RWPE1 (cell line): ENCODE results near the gene PDAP1.
"Not testable (repeated sequence)": the region's sequence is repeated elsewhere in the genome, so short reads cannot be mapped to it uniquely, and the experiment has no call there.

ENCODE experiments used
- CTCF ChIA-PET: fragments of 350-600 bp; sonication (Branson Sonifier 250); formaldehyde crosslinking; extraction: SDS; loops from one replicate; lab custom pipeline; 2021; lab: Yijun Ruan, JAX
- POLR2A ChIA-PET: fragments of 400-600 bp; formaldehyde crosslinking; extraction: SDS; loops from one replicate; lab custom pipeline; 2020; ENCODE audit warnings: antibody characterized with exemption; ENCODE audit not compliant: low non-redundant PET; lab: Yijun Ruan, JAX
- DNase-seq: peaks from one replicate; pipeline ENCODE4 v3.0.0; 2012; ENCODE audit warnings: low spot score
- H3K27ac ChIP-seq: fragments of 450-650 bp; 2 replicates; pipeline ENCODE4 v1.5.1; 2017
- CTCF ChIP-seq: fragments of 450-650 bp; conservative IDR thresholded peaks from 2 replicates; pipeline ENCODE4 v1.5.1; 2017; ENCODE audit warnings: low read depth, mild to moderate bottlenecking

Gene PDAP1

GRCh38 chr7:99359465-99360154 is 48.8 kb downstream of the PDAP1 start:
- TF ChIP-seq CTCF: no peak
- POLR2A ChIA-PET: no interaction called here
- peak overlapping the region; percentile 8; the same call in 1 of the 2 replicates for H3K27ac ChIP-seq
- CTCF ChIA-PET: interaction anchor here (0.6 kb wide), 2 partner anchors 23 to 25 kb away, joined by 3 to 4 read pairs; no protein-coding TSS in a partner anchor
- DNase-seq: no peak

DNA sequence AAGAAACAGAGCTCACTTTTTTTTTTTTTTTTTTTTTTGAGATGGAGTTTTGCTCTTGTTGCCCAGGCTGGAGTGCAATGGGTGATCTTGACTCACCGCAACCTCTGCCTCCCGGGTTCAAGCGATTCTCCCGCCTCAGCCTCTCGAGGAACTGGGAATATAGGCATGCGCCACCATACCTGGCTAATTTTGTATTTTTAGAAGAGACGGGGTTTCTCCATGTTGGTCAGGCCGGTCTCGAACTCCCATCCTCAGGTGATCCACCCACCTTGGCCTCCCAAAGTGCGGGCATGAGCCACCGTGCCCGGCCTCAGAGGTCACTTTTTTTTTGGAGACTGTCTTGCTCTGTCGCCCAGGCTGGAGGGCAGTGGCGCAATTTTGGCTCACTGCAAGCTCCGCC is 49.9 kb downstream of the PDAP1 start:
- CTCF ChIA-PET, DNase-seq, H3K27ac ChIP-seq, POLR2A ChIA-PET: not testable (repeated sequence)

DNA sequence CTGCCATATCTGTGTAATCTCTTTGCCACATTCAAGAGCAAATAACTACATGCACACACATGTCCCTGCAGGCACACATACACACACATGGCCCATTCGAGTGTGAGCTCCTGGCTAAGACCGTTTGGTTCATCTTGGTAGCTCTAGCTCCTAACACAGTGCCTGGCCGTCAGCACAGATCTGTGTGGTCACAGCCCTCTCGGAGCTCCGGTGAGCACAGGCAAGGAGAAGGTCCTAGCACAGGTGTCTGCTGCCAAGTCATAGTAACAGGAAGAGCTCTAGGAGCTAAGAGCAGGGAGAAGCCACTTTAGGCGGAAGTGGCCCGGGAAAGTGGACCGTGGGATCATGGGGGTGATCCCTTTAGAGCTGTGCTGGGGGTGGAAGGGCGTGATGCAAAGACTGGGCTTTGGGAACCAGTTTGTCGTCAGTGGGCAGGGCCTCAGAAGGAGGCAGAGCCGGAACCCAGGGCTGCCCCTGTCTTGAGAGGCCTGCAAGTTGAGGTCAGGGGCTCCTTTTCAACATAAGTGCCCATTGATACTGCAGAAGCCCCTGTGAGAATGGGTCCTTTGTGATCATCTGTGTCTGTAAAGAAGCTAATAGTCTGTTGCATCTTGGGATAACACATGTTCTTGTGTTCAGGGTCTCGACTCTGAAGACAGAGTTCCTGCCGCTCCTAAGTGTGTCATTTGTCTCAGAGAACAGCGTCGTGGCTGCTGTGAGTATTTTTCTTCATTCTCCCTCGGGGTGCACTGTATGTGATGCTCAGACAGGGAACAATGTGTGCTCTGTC is 50.5 kb downstream of the PDAP1 start:
- CTCF ChIA-PET: interaction anchor here (0.8 kb wide), 1 partner anchor 8 kb away, joined by 8 read pairs; no protein-coding TSS in a partner anchor

DNA sequence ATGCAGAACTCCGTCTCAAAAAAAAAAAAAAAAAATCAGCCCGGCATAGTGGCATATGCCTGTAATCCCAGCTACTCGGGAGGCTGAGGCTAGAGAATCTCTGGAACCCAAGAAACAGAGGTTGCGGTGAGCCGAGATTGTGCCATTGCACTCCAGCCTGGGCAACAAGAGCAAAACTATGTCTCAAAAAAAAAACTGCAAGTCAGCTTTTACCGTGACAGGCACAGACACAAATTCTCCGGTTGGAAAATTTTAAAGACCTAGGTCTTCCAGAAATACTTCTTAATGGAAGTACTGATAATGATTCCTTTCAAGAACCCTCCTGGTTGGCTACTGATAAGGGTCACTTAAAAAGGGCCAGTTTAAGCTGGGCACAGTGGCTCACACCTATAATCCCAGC is 53.3 kb downstream of the PDAP1 start:
- DNase-seq: no peak
- TF ChIP-seq CTCF: no peak
- H3K27ac ChIP-seq: no peak overlapping the region
- POLR2A ChIA-PET: no interaction called here
- CTCF ChIA-PET: interaction anchor here (0.7 to 1.0 kb wide), 2 partner anchors 11 to 376 kb away, joined by 4 read pairs; no protein-coding TSS in a partner anchor

More for the DNA sequence above, 50.5 kb downstream of the PDAP1 start:
- no peak for TF ChIP-seq CTCF
- H3K27ac ChIP-seq: peak overlapping the region; percentile 11
- DNase-seq: no peak
- POLR2A ChIA-PET: no interaction called here

DNA sequence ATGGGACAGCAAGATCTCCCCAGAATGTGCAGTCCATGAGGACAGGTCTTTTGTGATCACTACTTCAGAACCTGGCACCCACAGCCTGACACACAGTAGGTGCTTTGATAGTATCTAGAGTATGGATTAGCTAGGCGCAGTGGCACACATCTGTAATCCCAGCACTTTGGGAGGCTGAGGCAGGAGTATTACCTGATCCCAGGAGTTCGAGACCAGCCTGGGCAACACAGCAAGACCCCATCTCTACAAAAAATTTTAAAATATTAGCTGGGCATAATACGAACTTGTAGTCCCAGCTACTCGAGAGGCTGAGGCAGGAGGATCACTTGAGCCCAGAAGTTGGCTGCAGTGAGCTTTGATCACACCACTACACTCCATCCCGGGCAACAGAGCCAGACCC is 56.1 kb downstream of the PDAP1 start:
- POLR2A ChIA-PET: no interaction called here
- no peak for DNase-seq
- TF ChIP-seq CTCF: no peak
- CTCF ChIA-PET: no interaction called here
- no peak overlapping the region for H3K27ac ChIP-seq

GRCh38 chr7:99350641-99351040 is 57.8 kb downstream of the PDAP1 start:
- POLR2A ChIA-PET, DNase-seq, H3K27ac ChIP-seq: not testable (repeated sequence)
- CTCF ChIA-PET: interaction anchor here (0.6 to 0.7 kb wide), 2 partner anchors 406 to 637 kb away, joined by 3 read pairs; no protein-coding TSS in a partner anchor
